CD1c-positive myeloid dendritic cell (primary cell): Measurements from ENCODE around the gene INTS15.
"Not testable (repeated sequence)": the region's sequence is repeated elsewhere in the genome, so short reads cannot be mapped to it uniquely, and the experiment has no call there.

ENCODE experiments used
- DNase-seq: peaks from one replicate; pipeline ENCODE4 v3.0.0-alpha.2; 2016; ENCODE audit errors: extremely low spot score

Gene INTS15

GRCh38 chr7:6576867-6577368, 12.9 kb upstream of the INTS15 start:
- DNase-seq = peak; percentile 3

DNA sequence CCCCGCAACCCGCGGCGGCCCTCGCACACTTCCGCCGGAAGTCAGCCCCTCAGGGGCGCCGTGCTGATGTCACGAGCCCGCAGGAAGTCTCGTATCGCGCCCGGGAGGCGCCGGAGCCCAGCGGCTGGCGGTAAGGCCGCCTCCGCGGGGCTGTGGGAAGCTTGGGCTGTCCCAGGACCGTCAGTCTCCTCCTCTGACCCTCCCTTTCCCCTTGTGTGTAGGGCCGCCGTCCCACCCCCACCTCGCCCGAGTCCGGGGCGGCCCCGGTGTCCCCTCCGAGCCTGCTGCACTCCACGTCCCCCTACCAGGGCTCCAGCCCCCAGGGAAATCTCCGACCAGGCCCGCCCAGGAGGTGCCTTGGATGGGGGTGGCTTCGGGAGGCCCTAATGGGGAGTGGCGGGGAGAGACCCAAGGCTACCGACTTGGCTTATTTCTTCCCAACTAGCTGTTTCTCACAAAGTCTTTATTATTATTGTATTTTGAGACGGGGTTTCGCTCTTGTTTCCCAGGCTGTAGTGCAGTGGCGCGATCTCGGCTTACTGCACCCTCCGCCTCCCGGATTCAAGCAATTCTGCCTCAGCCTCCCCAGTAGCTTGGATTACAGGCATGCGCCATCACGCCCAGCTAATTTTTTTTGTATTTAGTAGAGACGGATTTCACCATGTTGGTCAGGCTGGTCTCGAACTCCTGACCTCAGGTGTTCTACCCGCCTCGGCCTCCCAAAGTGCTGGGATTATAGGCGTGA, 12.3 kb upstream of the INTS15 start, which contains the start of gene ZDHHC4:
Gene ZDHHC4, plus strand, starts transcription at position 86 of the 745 bp plus-strand sequence. CDS start 3,108 bp downstream, outside the sequence.
- DNase-seq = peak; percentile 95

- no peak for DNase-seq
Measured at GRCh38 chr7:6578114-6579084, 11.4 kb upstream of the INTS15 start.

DNA sequence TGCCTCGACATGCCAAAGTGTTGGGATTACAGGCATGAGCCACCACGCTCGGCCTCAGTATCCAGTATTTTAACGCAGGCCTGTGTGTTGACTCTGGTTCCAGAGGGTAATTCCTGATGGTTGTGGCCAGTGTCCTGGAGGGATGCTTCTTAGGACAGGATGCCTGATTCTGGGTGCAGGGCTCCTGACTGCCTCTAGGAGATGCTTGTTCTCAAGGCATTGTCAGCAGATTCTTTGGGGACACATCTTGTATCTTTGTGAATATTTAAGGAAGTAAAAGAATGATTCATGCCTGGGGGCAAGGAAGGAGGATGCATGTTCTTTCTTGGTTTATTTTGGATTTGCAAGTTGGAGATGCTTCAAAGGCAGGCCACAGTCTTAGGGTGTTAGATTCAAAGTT, 10.4 kb upstream of the INTS15 start:
- DNase-seq = peak; percentile 80

DNA sequence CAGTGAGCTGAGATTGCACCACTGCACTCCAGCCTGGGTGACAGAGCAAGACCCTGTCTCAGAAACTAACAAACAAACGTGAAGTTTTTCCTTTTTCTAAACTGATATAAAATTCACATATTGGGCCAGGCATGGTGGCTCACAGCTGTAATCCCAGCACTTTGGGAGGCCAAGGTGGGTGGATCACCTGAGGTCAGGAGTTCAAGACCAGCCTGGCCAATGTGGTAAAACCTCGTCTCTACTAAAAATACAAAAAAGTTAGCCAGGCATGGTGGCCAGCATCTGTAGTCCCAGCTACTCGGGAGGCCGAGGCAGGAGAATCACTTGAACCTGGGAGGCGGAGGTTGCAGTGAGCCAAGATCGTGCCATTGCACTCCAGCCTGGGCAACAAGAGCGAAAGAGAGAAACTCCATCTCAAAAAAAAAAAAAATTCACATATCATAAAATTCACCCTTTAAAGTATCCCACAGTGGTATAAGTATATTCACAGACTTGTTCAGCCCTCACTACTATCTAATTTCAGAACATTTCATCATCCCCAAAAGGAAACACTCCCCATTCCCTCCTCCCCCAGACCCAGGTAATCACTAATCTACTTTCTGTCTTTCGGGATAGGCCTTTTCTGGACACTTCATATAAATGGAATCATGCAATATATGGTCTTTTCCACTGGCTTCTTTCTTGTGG, 3.9 kb upstream of the INTS15 start:
- not testable (repeated sequence) for DNase-seq

- DNase-seq = no peak
Measured at GRCh38 chr7:6588566-6588965, 1.3 kb upstream of the INTS15 start.

DNA sequence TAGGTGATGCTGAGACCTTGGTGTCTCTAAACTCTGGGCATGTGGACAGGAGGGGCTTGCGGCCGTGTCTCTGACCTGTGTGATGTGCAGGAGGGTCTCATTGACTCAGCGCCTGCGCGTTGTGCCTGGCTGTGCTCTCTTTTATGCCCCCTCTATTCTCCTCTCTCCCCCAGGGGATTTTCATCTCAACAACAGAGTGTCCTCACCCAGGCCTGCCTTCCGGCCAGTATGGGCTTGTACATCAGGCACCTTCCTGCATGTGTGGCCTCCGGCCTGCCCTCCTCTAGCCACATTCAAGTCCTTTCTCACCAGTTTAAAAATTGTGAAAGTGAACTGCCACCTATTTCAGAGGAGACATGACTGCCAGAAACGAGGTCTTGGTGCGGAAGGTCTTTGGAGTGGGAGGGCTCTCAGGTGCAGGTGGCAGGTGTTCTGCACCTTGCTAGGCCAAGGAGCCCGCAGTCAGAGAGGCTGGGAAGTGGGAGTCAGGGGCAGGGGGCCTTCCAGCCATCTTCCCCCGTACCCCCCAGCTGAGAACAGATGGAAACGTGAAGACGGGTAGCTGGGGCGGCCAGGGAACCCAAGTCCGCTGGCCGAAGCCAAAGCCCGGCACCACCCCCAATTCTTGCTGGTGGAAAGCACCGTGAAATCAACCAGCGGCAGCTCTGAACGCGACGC, 531 bp upstream of the INTS15 start:
- no peak for DNase-seq

DNA sequence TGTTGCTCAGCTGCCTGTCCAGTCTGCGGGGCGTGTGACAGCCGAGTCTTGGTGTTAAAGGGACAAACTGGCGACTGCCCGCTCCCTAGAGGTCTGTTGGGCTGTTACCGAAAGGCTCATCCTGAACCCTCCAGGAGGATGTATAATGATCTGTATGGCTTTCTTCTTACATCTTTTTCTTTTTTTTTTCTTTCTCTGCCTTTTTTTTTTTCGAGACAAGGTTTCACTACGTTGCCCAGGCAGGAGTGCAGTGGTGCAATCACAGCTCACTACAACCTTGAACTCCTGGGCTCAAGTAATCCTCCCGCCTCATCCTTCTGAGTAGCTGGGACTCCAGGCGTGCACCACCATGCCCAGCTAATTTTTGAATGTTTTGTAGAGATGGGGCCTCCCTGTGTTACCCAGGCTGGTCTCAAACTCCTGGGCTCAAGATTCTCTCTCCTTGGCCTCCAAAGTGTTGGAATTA, 857 bp downstream of the INTS15 start:
- no peak for DNase-seq

- DNase-seq = no peak
Measured at GRCh38 chr7:6600093-6600492, 10.3 kb downstream of the INTS15 start.

GRCh38 chr7:6604458-6604857, 14.6 kb downstream of the INTS15 start:
- no peak for DNase-seq

DNA sequence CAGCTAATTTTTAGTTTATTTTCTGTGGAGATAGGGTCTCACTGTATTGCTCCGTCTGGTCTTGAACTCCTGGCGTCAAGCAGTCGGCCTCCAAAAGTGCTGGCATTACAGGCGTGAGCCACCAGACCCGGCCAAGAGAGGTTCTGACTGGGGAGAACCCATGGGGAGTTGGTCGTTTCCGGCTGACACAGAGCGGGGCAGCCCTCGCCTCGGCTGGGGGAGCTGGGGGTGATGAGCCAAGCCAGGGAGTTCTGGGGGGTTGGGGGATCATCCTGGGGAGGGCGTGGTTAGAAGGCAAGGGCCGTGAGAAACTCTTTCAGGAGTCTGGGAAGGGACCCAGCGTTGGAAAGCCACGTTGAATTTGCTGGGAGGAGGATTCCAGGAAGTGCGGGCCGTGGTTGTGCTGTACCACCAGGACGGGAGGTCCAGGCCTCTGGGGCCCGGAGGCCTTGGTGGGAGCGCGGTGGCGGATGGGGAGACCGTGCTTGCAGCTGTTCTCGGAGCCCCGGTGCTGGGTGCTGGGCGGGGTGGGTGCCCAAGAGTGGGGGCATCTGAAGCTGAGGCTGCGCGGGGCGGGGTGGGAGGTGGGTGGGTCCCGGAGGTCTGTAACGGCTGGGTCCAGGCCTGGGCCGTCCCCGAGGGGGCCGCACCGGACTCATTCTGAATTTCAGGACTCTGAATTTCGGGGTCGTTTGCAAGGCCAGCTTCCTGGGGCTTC, 17.2 kb downstream of the INTS15 start:
- no peak for DNase-seq

DNA sequence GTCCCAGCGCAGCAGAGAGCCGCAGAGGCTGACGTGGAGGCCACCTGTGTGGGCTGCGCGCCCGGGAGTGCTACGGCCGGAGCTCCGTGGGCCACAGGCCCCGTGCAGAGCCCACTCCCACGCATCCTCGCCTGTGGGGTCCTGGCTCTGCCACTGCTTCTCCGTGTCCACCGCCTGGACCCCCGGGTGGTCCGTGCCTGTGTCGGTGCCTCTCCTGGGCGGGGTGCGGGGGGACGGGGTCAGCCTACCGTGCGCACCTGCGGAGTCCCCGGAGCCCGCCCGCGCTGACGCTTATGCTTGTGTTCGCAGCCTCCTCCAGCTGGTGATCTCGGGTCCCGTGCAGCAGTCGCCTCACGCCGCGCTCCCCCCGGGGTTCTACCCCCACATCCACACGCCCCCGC, 17.8 kb downstream of the INTS15 start:
- no peak for DNase-seq

- no peak for DNase-seq
Measured at GRCh38 chr7:6608081-6608480, 18.3 kb downstream of the INTS15 start.

DNA sequence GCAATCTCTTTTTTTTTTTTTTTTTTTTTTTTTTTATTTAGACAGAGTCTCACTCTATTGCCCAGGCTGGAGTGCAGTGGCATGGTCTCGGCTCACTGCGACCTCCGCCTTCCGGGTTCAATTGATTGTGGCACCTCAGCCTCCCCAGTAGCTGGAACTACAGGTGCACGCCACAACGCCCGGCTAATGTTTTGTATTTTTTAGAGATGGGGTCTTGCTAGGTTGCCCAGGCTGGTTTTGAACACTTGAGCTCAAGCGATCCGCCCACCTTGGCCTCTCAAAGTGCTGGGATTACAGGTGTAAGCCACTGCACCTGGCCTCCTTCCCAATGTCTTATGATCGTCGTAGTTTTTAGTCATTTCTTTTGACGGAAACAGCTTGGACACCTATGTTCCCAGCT, 19.0 kb downstream of the INTS15 start:
- DNase-seq = no peak

GRCh38 chr7:6612819-6613218, 23.0 kb downstream of the INTS15 start:
- DNase-seq = no peak

DNA sequence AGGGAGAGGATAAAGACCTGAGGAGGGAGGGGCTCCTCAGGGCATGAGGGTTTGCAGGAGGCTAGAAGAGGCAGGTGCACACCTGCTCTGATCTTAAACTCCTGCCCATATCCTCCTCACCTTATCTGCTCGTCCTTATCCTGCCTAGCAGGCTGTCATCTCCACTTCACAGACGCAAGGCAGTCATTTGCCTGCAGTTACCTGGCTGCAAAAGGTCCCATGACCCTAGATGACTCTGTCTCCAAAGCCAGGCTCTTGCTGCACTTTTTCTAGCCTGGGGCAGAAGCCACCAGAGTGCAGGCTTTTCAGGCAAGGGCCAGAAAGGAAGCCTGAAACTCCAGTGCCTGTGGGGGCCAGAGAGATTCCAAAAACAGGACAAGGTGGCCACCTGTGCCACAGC, 23.9 kb downstream of the INTS15 start:
- DNase-seq = no peak

DNA sequence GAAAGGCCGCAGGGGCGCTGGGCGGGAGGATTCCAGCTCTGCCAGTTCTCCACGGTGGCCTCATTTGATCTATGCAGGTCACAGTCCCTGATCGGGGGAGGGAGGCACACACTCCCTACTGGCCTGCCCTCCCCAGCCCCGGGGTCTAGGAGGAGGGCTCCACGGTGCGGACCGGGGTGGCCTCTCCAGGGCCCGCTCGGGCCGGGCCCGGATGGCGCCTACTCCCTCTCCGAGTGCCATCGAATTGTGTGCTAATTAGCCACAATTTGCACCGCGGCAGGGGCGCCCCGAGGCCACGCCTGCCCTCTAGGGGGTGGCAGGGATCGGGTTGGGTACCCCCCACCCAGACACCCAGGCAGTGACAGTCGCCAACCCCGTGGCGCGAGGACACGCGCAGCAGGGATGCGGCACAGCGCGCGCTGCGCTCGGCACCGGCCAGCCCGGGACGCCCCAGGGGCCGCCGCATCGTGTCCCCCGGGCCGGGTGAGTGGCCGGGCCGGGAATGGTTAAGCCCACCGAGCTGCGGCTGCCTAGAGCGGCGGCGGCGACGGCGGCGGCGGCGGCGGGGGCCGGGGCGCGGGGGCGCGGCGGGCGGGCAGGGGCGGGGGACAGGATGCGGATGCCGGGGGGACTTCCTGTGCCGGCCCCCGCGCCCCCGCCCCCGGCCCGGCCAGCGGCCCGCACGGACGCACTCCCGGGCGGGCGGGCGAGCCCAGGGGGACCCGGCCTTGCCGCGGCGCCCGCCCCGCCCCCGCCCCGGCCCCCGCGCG, 25.3 kb downstream of the INTS15 start, which contains the start of gene ZNF853:
Gene ZNF853, plus strand, starts transcription at position 658 of the 770 bp plus-strand sequence. CDS start 565 bp downstream, outside the sequence.
- DNase-seq = no peak

GRCh38 chr7:6615723-6616555, 26.1 kb downstream of the INTS15 start:
- DNase-seq = no peak
